GM12865 (cell line): Measurements from ENCODE around the gene ZNF526.
A peak's percentile ranks its signal among the peaks of the same experiment; 100 is the strongest.

ENCODE experiments used
- DNase-seq: peaks from one replicate; pipeline ENCODE4 v3.0.0; 2010; ENCODE audit warnings: low read depth
- H3K4me3 ChIP-seq: 2 replicates; pipeline ENCODE4 v1.5.1; 2011; ENCODE audit warnings: mild to moderate bottlenecking, low read depth, low read length, control low read depth
- TF ChIP-seq, protein P1 (sequence below): IDR thresholded peaks from 2 replicates; pipeline ENCODE4 v1.5.1; 2011; ENCODE audit warnings: low read length, control low read depth, low read depth, inconsistent platforms; ENCODE audit not compliant: insufficient read depth; ENCODE audit errors: missing control alignments

Gene ZNF526

DNA sequence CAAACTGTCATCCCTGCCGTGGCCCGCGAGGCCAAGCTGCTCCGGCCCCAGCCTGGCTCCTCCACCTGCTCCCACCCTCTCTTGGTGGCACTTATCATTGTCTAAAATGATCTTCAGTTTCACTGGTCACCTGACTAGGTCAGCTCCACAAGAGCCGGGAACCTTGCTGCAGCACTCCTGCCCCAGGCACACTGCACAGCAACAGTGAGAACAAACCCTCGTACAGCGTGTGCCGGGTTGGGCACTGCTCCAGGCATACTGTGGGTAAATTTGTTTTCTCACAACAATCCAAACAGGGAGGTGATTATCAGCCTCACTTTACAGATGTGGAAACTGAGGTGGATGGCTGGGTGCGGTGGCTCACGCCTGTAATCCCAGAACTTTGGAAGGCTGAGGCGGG lies 11.5 kb upstream of the ZNF526 start:
- H3K4me3 ChIP-seq, result no peak overlapping the region
- no peak for DNase-seq
- TF ChIP-seq, protein P1, sequence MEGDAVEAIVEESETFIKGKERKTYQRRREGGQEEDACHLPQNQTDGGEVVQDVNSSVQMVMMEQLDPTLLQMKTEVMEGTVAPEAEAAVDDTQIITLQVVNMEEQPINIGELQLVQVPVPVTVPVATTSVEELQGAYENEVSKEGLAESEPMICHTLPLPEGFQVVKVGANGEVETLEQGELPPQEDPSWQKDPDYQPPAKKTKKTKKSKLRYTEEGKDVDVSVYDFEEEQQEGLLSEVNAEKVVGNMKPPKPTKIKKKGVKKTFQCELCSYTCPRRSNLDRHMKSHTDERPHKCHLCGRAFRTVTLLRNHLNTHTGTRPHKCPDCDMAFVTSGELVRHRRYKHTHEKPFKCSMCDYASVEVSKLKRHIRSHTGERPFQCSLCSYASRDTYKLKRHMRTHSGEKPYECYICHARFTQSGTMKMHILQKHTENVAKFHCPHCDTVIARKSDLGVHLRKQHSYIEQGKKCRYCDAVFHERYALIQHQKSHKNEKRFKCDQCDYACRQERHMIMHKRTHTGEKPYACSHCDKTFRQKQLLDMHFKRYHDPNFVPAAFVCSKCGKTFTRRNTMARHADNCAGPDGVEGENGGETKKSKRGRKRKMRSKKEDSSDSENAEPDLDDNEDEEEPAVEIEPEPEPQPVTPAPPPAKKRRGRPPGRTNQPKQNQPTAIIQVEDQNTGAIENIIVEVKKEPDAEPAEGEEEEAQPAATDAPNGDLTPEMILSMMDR, result no peak

DNA sequence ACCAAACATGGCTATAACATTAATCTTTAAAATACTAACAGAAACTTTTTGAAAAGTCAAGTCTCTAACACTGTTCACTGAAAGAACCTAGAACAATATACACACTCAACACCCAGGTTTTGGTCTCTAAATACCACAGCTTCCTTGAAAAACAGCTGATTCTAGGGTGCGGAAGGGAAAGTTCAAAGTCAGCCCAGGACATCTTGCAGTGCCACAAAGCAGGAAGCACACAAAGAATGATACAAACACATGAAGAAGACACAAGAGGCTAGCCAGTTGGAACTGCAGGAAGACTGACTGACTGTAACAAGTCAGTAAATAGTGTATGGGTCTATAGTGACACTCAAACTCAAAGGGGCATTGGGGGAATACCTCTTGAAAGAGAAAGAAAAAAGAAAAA lies 7.2 kb upstream of the ZNF526 start:
- no peak for DNase-seq
- TF ChIP-seq, protein P1, result no peak
- no peak overlapping the region for H3K4me3 ChIP-seq

DNA sequence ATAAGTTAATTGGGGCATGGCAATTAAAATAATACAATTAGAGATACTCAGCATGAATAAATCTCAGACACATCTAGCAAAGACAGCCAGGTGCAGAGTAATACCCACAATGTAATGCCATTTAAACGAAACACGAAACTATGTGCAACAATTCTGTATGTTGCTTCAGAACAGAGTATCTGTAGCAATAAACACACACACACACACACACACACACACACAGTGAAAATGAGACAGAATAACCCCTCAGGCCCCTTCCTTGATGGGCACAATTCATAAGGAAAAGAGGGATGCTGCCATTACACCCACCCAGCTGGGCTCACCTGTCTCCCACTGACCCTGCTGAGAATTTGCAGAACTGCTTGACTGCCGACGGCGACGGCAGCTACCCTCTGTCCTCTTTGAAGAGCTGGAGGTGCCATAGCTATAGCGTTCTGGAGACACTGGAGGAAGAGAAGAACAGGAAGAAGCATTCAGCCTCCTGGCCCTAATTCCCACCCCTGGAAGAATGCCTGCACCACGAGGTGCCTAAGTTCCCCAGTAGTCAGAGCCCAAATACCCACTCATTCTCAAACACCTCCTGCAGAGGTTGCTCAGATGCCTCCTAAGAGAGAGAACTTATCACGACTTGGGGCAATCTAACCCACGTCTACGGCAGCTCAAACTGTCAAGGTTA lies 5.2 kb upstream of the ZNF526 start:
- no peak overlapping the region for H3K4me3 ChIP-seq
- no peak for DNase-seq
- TF ChIP-seq, protein P1, result no peak

DNA sequence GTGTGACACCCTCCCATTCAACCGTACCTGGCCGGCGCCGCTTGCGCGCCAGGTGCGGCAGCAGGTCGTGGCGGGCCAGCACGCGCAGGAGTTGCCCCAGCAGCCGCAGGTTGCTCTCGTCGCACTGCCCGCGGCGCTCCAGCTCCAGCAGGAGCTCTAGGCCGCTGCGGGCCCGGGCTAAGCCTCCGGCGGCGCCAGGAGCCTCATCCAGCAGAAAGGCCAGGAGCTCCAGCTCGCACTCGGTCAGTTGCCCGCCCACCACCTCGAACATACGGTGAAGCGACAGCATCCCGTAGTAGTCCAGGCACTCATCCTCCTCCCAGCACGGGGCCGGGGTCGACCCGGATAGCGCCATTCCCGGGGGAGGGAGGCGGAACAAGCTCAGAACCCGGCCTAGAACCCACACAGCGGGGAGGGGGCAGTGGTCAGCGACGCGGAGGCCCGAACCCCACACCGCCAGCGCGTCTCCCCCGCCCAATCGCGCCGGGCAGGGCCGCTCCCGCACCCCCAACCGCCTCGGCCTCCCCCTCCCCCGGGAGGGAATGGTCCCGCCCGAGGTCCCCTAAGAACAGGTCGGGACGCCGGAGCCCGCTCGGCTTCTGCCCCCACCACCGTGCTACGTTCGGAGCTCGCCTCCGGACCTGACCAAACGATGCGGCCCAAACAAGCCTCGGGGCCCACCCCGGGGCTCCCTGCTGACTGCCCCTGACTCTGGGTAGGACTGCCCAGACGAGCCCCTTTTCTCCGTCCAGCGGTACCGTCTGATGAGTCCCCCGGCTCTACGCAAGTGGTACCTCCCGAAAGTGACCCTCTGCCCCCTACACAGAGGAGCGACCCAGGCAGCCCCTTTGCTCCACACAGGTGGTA lies 3.2 kb upstream of the ZNF526 start:
- peak overlapping the region; percentile 88 for H3K4me3 ChIP-seq
- DNase-seq, result peak; percentile 42
- TF ChIP-seq, protein P1, result no peak

DNA sequence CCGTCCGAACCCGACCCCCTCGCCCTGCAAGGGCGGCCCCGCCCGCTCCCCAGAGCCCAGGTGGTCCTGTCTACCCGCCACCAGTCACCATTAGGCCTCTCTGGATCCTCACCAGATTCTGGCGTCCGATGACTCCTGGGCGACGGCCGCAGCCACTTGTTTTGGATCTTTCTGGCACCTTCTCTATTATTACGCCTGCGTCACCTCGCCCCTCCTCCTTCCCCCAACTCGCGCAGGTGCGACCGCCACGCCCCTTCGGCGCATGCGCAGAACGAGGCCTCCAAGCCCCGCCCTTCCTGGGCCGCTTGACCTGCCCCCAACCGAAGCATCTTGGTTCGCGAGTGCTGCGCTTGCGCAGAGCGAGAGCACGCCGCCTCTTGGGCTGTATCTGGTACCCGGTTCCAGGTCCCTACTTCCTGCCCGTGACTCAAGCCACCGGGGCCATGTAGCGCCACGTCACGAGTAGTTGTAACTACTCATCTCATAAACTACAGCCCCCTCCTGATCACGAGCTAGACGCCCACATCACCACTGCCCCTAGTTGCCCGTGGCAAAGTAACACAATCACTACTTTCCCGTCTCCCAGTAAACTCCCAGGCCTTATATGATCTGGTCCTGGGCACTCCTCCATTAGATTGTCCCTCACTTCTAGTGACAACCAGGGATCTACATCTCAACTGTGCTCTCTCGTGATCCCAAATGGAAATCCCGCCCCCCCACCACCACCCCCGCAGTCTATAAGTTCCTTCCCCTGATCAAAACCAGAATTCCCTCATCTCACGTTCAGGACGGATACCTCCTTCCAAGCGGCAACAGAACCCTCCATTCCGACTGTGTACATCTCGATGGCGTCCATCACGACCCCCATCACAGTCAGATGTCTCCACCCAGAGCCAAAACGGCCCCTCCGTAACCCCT lies 2.3 kb upstream of the ZNF526 start, which contains the start of gene DEDD2:
Gene DEDD2 (minus strand): TSS at position 158 of the 918 bp plus-strand sequence. CDS start 670 bp downstream, outside the sequence.
- DNase-seq, result peak; percentile 99
- TF ChIP-seq, protein P1, result no peak
- peak within 1 kb of the TSS; percentile 88 for H3K4me3 ChIP-seq

DNA sequence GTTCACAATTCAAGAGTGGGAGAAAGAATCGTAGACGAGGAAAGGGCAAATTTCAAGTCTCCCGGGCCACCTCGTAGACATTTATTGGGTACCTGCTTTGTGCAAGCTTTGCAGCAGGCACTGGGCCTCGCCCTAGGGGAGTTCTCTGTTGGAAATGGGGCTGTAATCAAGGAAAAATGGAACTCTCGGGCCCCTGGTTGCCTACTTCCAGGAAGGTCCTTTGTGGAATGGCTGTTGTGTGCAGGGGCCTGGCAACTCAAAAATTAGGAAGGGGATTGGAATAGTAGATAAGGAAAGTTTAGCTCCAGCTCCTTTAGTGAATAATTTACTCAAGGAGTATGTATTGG lies 612 bp downstream of the ZNF526 start:
- DNase-seq, result no peak
- TF ChIP-seq, protein P1, result no peak
- H3K4me3 ChIP-seq, result peak overlapping the region; percentile 74
